PFSK-1 (cell line): ENCODE results near the gene PAGE2B.

Experiments
- FOXP2 ChIP-seq: optimal IDR thresholded peaks from 2 replicates; pipeline ENCODE3; 2011; ENCODE audit warnings: borderline replicate concordance, control low read depth, inconsistent platforms; ENCODE audit not compliant: insufficient read depth; ENCODE audit errors: extremely low read length, extremely low read depth
- POLR2AphosphoS5 ChIP-seq: IDR thresholded peaks from 2 replicates; pipeline ENCODE4 v1.6.1; 2012; ENCODE audit warnings: low read depth, mild to moderate bottlenecking, control low read depth, low read length, moderate library complexity
- REST ChIP-seq, 2 experiments: IDR thresholded peaks; 2 replicates each; pipeline versions ENCODE4 v1.6.1 to v1.8.0; 2011 to 2012; ENCODE audit warnings: low read depth in 2 of 2, low read length in 2 of 2, control low read depth in 1 of 2, inconsistent platforms in 1 of 2, mild to moderate bottlenecking in 1 of 2, moderate library complexity in 1 of 2; ENCODE audit not compliant: insufficient read depth in 1 of 2
- SIN3A ChIP-seq: IDR thresholded peaks from 2 replicates; pipeline ENCODE4 v1.6.1; 2012; ENCODE audit warnings: mild to moderate bottlenecking, low read length, moderate library complexity, borderline replicate concordance; ENCODE audit not compliant: insufficient read depth
- TAF1 ChIP-seq: IDR thresholded peaks from 2 replicates; pipeline ENCODE4 v1.6.1; 2012; ENCODE audit warnings: low read length, control low read depth, borderline replicate concordance; ENCODE audit not compliant: insufficient read depth

DNA sequence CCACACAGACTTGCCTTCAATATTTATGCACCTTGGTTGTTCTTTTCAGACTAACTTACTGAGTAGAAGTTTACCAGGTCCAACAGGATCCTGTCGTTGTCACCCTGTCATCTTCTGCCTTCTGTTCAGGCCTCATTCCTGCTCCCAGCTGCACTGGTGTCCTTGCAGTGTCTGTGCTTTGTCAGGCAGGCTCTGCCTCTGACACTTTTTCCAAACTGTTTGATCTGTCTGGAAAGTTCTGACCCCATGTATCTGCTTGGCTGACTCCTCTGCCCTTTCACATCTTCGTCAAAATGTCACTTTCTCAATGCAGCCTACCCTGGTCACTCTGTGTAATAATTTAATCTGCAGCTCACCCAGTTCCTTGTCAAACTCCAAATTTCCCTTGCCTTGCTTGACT, 23.9 kb downstream of the PAGE2B start:
- TF ChIP-seq POLR2AphosphoS5 (no peak), SIN3A (no peak), REST (IDR thresholded peaks at IDR 0.05; ENCODE audit: insufficient read depth in 1 of 2, low read depth in 2 of 2, low read length in 2 of 2) (no peak), TAF1 (no peak), FOXP2 (no peak)
